Pulmonary artery endothelial cell (primary cell): ENCODE measurements around the gene CDK16. TPM values are rescaled to one million over a fixed set of nuclear protein-coding genes. Genes with fewer than 3 reads are reported as not detected.

Source experiments
- DNase-seq: peaks from one replicate; pipeline ENCODE4 v3.0.0-alpha.2; 2011; ENCODE audit warnings: low read depth, low spot score
- total RNA-seq: library from RNA; depleted of rRNA; stranded (reverse); fragments of >200 nt; gene quantifications from 2 replicates; pipeline ENCODE4 v1.2.3, GENCODE V29; 2014

Gene CDK16
- total RNA-seq, 1 donor from 2014 or later, result 61.3 TPM

DNA sequence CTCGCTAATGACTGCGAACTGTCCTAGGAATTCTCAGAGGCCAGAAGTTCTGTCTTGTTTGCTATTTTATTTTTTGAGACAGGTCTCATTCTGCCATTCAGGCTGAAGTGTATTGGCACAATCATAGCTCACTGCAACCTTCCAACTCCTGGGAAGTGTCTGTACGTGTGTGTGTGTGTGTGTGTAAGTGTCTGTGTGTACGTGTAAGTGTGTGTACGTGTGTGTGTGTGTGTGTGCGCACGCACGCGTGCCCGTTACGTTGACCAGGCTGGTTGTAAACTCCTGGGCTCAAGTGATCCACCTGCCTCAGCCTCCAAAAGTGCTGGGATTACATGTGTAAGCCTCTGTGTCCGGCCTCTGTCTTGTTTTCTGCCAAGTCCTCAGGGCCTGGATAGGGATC lies 10.4 kb upstream of the CDK16 start:
- no peak for DNase-seq

DNA sequence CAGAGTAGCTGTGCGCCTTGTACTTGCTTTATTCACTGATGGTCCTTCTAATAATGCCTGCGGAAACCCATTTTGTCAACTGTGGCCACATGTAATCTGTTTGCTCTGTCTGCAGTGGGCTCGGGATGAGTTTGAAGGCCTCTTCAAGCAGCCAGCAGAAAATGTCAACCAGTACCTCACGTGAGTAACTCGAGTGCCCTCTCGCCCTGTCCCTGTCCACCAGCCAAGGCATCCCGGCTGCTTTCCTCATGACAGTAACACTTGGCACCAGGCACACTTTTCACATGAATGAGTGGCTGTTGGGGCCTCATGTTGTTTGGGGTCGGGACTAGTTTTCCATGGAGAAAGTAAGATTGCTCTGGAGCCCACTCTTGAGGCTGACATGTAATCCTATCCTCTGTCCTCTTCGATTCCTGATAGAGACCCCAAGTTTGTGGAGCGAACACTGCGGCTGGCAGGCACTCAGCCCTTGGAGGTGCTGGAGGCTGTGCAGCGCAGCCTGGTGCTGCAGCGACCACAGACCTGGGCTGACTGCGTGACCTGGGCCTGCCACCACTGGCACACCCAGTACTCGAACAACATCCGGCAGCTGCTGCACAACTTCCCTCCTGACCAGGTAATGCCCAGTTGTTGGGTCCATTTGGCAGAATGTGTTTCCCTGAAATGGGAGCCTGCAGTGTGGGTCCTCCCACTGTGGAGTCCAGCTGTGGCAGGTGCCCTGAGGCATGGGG lies 8.8 kb upstream of the CDK16 start:
- no peak for DNase-seq

DNA sequence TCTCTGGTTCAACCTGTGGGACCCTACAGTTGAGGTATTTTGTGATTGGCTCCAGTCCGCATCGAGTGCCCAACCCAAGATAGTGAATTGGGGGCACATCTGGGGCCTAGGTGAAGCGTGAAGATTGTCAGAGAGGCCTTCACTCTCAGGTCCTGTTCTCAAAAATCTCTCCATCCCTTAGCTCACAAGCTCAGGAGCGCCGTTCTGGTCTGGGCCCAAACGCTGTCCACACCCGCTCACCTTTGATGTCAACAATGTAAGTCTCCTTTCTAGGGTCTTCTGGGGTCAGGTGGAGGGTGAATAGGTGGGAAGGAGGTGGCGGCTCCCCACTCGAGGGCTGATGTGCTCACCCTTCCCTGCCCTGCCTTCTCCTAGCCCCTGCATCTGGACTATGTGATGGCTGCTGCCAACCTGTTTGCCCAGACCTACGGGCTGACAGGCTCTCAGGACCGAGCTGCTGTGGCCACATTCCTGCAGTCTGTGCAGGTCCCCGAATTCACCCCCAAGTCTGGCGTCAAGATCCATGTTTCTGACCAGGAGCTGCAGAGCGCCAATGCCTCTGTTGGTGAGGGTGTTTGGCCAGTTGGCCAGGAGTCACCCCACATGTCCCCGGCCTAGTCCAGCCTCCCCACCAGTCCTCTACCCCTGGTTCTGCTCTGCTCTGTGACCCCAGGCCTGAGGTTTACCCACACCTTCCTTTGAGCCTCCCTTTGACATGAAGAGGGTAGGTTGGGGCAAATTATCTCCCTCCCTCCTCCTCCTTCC lies 7.6 kb upstream of the CDK16 start:
- DNase-seq, result no peak

DNA sequence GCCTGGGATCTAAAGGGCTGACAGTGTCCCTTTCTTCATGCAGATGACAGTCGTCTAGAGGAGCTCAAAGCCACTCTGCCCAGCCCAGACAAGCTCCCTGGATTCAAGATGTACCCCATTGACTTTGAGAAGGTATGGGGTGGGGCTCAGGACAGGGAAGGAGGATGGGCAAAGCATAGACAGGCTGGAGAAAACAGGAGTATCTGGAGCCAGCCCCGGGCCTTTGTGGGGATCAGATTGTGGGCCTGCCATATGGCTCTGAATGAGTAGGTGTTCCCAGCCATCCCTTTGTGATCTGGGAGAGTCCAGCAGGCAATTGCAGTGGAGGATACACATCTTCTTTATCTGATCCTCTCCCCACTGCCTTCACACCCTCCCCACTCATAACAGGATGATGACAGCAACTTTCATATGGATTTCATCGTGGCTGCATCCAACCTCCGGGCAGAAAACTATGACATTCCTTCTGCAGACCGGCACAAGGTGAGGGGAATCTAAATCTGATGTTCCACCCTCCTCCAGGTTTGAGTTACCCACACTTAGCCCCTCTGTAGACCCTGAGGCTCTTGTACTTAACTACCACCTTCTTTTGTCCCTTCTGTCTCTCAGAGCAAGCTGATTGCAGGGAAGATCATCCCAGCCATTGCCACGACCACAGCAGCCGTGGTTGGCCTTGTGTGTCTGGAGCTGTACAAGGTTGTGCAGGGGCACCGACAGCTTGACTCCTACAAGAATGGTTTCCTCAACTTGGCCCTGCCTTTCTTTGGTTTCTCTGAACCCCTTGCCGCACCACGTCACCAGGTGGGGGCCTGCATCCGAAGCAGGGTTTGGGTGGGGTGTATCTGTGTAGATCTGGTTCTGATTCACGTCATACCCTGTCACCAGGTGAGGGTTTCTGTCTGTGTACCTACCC lies 5.8 kb upstream of the CDK16 start:
- DNase-seq, result no peak

DNA sequence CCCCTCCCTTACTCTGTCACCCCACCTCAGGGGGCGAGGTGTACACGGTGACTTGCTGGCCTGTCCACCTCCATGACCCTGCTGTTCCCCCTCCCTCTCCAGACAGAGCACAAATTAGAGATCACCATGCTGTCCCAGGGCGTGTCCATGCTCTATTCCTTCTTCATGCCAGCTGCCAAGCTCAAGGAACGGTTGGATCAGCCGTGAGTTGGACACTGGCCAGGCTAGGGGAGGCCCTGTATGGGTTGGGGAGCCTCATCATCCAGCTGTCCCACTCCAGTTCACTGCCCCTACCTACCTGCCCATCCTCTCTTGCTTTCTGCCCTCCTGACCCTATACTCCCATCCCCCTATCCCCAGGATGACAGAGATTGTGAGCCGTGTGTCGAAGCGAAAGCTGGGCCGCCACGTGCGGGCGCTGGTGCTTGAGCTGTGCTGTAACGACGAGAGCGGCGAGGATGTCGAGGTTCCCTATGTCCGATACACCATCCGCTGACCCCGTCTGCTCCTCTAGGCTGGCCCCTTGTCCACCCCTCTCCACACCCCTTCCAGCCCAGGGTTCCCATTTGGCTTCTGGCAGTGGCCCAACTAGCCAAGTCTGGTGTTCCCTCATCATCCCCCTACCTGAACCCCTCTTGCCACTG lies 3.9 kb upstream of the CDK16 start:
- DNase-seq, result no peak

DNA sequence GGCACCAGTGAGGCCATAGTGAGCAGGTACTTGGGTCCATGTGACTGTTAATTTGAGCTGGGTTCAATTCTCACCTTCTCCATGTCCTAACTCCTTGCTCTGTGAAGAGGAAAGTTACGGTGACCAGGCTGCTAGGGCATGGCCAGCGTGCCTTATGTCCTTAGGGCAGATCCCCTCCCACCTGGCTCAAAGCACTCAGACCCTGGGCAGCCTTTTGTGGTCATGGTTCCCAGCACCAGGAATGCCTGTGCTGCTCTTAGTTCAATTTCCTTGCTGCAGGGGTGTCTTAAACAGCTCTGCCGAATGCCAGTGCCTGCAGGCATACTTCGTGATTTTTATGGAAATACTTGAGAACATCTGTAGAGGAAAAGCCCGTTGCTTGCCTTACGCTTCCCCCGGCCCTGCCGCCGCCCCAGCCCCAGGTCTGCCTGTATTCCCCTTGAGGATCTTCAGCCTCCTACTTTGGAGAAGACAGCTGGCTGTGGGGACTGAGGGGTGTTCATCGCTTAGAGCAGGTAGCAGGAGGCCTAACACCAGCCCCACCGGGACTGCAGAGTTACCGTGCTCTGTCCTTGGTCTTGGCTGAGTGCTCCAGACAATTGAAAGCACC lies 3.1 kb upstream of the CDK16 start:
- no peak for DNase-seq

DNA sequence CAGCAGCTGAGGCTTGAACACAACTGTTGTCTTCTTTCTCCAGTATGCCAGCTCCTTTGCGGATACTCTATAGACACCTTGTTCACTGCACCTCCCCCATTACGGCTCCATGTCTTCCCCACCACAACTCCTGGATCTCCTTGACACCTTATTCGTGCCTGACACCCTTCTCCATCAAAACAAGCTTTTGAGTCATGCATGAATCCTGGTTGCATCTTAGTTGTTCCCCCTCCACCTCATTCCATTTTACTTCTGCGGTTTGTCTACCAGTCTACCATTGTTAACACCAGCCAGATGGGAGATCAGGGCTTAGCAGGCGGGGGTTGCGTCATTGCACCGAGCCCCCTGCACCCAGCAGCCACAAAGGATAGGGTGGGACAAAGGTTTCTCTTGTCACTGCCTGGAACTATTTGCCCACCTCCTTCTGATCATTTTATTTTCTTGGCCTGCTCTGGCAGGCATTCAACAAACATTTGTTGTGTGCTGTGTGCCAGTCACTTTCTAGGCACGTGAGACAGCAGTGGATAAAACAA lies 2.0 kb upstream of the CDK16 start:
- DNase-seq, result no peak

DNA sequence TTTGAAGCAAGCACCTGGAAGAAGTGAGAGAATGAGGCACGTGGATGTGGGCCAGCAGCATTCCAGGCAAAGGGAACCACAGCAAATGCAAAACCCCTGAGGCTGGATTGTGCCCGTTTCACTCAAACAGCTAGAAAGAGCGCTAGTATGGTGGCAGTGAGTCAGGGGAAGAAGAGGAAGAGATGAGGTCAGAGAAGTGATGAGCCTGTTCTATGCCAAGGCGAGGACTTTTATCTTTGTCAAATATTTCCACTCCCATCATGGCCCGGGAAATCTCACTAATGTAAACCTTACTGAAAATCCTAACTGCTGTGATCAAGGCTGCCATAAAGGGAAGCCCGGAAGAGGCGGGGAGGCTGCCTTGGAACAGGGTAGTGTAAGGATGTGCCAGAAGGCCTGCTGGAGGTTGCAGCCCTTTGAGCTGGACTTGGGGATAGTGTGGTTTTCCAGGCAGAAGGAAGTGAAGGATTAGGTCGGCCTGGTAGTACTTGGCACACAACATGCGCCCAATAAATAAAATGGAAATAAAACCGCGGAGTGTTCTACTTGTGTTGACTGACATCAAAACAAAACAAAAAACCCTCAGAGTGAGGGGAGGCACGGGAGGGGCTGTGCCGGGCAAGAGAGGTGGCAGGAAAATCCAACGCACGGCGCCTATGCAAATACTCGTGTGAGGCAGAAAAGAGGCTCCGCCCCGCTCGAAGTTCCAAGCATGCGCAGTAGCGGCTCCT lies 1.2 kb upstream of the CDK16 start:
- DNase-seq, result no peak

DNA sequence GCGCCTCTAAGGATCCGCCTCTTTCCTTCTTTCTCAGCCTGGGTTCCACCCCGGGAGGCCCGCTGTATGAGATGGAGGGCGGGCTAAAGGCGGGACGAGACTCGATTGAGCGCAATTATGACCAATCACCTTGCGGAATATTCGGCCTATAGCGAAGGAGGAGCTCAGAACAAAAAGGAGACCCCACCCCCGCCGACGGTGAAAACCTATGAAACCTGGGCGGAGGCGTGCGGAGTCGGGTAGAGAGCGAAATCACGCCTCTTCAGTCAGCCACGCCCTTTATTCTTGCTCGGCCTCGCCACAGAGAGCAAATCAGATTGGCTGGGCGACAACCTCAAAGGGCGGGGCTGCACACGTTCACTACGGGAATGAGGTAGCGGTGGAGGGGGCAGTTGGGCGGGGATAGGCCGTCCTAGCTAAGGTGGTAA lies 615 bp upstream of the CDK16 start:
- DNase-seq, result peak; percentile 96

DNA sequence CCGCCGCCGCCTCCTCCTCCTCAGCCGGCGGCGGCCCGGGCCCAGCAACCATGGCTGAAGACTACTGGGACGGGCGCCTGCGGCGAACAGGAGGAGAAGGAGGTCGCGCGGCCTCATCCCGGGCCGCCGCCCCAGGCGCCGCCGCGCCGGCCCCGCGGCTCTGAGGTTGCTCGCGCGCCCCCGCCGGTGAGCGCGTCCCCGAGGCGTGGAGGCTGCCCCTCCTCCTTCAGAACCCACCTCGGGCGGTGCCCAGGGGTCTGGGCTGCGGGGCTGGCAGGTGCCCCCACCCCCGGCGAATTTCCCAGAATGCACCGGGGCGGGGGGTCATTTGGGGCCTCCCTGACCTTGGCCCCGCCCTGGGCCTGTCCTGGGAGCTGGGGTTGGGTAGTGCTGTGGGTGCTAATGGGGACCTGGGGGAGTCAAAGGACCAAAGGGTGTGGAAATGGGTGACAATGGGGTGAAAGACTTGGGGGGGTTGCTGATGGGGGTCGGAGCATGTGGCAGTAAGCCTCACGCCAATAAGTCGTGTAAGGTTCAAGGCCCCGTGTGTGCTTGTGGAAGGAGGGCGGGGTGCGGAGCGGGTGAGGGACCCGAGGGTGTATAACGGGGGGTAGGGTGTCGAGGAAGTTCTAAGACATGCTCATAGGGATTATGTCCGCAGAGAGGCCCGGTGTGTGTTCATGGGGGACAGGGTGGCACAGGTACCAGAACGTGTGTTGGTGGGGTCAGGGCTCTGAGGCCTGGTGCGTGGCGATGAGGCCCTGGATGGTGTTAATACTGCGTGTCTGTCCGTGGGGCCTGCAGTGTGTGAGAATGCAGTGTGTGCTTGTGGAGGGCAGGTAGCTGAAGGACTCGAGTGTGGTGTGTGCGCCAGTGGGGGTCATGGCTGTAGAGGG lies 687 bp downstream of the CDK16 start:
- DNase-seq, result no peak

DNA sequence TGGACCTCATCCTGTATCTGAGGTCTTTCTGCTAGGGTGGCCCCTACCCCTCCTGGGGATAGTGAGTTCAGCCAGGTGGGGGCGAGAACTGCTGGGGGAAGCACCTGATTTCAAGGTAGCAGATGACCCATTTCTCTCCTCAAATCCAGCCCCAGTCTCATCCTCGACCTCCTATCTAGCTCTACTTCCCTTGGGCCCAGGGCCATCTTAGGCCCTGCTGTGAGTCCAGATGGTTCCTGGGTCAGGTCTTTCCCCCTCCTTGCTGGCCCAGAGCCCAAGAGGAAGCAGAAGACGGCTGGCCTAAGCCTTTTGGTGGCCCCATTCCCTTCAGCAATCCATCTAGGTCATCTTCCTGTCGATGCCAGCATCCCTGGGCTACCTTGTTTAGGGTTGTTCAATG lies 3.3 kb downstream of the CDK16 start:
- DNase-seq, result no peak

DNA sequence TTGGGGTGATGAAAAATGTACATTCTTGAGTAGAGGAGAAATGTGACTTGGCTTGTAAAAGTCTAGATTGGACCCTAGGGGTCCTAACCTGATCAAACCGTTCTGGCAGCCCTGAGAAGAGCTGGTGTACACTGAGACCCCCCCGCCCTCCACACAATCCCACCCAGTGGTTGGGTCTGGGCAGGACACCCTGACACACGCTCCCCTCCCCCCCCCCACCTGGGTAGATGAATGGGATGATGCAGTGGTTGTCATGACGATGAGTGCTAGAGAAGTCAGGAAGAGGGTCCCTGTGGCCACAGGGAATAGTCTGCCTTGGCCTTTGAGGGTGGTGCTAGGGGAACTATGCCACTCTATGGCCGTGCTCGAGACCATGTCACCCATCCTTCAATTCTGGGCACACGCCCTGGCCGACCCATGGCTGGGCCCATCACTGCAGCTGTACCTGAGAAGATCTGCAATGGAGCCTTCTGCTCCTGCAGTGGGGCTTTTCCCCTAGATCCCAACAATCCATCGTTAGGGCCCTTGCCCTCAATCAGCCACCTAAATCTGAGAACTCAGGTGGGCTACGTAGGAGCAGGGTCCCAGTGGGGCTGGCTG lies 4.4 kb downstream of the CDK16 start:
- no peak for DNase-seq

DNA sequence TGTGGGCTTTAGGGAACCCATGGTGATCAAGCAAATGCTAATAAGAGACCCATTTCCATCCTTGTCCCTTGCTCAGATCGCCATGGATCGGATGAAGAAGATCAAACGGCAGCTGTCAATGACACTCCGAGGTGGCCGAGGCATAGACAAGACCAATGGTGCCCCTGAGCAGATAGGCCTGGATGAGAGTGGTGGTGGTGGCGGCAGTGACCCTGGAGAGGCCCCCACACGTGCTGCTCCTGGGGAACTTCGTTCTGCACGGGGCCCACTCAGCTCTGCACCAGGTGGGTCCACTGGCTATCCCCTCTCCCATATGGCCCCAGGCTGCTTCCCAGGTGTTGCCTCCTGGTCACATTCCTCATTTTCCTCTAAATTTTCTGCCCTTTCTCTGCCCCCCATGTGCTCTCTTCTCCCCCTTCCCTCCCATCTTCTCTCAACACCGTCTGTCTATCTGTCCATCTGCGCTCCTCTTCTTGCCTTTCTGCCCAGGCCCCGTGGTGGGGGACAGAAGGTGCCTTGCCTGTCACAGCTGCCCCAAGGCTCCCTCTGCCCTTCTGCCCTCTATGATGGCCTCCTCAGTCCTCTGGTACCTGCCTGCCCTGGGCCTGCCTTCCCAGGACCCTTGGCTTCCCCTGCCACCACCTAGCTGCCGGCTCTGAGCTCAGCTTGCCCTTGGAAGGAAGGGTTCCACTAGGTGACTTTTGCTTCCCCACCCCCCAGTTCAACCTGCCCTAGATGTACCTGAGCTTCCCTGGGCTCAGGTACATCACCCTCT lies 5.2 kb downstream of the CDK16 start:
- no peak for DNase-seq

DNA sequence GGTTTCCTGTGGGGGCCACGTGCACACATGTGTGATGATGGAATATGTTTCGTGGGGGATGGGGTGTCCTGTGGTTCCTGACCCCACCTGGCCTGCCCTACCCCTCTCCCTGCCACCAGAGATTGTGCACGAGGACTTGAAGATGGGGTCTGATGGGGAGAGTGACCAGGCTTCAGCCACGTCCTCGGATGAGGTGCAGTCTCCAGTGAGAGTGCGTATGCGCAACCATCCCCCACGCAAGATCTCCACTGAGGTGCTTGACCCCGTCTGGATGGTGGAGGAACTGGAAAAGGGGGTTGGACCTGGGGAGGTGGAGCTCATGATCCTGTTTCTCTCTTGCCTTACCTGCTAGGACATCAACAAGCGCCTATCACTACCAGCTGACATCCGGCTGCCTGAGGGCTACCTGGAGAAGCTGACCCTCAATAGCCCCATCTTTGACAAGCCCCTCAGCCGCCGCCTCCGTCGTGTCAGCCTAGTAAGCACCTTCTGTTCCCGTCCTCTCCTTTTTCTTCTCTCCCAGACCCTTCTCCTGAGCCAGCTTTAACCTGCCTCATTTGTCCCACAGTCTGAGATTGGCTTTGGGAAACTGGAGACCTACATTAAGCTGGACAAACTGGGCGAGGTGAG lies 5.9 kb downstream of the CDK16 start:
- DNase-seq, result no peak

DNA sequence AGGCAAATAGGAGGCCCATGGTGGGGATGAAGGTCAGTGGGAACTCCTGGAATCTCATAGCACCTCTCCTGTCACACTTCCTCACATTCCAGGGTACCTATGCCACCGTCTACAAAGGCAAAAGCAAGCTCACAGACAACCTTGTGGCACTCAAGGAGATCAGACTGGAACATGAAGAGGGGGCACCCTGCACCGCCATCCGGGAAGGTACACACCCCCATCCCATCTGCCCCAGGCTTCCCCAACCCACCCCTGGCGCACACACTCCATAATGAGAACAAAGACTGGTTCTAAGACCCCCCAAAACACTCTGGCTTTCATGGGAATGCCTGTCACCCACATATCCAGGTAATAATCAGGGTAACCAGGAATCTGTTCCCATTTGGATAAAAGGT lies 6.4 kb downstream of the CDK16 start:
- DNase-seq, result no peak

DNA sequence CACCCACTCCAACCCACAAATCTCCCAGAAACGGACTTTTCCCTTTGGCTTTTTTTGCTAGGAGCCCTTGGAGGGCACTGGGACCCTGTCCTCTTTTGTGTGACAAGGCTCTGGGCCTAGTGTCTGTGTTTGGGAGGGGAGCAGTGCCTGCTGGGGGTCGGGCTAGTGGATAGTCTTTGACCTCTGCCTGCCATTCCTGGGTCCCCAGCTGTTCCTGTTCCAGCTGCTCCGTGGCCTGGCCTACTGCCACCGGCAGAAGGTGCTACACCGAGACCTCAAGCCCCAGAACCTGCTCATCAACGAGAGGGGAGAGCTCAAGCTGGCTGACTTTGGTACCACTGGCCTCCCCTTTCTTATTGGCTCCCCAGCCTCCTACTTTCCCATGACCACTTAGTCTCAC lies 7.6 kb downstream of the CDK16 start:
- DNase-seq, result no peak

DNA sequence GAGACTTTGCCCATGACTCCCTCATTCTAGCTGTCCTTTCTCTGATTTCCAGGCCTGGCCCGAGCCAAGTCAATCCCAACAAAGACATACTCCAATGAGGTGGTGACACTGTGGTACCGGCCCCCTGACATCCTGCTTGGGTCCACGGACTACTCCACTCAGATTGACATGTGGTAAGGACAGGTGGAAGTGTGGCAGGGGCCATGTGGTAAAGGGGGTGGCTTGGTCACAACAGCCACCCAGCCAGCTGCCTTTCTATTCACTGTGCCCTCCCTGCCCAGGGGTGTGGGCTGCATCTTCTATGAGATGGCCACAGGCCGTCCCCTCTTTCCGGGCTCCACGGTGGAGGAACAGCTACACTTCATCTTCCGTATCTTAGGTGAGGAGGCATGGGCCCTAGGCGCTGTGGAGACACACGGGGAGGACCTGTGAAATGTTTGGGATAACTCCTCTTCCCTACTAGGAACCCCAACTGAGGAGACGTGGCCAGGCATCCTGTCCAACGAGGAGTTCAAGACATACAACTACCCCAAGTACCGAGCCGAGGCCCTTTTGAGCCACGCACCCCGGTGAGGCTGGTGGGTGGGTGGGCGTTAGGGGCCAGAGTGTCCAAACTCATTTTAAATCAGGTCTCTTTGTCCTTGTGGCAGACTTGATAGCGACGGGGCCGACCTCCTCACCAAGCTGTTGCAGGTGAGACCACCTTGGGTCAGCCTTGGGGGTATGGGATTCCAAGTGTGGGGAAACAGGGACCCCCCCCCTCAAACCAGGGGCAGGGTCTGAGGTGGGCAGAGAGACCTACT lies 8.3 kb downstream of the CDK16 start:
- no peak for DNase-seq
